Caki2 (cell line): Measurements from ENCODE around the gene SPAG8. TPM values are rescaled to one million over a fixed set of nuclear protein-coding genes. Genes with fewer than 3 reads are reported as not detected.
A peak's percentile ranks its signal among the peaks of the same experiment; 100 is the strongest.

ENCODE experiments used
- DNase-seq: peaks from one replicate; pipeline ENCODE4 v3.0.0-alpha.2; 2015; ENCODE audit warnings: low read depth
- in situ Hi-C: cut with HindIII; loops from 2 replicates; pipeline ENCODE4 v1.10.0; 2016; ENCODE audit warnings: low sequenced_read_pairs, low pct_unique_long_range_greater_than_20kb, mixed read lengths
- total RNA-seq: library from RNA; depleted of rRNA; stranded (reverse); fragments of >200 nt; shearing (Covaris generic); gene quantifications from 2 replicates; pipeline ENCODE4 v1.2.3, GENCODE V29; 2014; ENCODE audit warnings: low replicate concordance

Gene SPAG8
- total RNA-seq, 1 experiment from 2014 or later, result 0.24 TPM

DNA sequence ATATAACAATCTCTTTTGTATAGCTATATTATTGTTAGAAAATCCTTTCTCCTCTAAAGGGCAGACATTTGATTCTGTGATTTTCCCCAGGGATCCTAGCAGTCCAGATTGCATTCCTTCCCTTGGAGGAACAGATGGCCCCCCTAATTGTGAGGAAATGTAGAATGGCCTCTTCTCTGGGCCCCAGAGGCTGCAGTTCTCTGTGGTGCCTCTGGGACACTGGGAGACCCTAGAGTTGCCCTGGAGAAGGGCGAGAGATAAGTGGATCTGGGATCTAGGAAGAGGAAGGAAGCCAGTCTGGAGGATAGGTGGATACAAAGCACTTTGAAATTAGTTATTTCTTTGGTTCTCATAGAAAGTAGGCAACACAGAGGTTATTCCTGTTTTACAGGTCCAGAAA, 4.6 kb upstream of the SPAG8 start:
- in situ Hi-C loops, result no loop called here
- DNase-seq, result no peak

DNA sequence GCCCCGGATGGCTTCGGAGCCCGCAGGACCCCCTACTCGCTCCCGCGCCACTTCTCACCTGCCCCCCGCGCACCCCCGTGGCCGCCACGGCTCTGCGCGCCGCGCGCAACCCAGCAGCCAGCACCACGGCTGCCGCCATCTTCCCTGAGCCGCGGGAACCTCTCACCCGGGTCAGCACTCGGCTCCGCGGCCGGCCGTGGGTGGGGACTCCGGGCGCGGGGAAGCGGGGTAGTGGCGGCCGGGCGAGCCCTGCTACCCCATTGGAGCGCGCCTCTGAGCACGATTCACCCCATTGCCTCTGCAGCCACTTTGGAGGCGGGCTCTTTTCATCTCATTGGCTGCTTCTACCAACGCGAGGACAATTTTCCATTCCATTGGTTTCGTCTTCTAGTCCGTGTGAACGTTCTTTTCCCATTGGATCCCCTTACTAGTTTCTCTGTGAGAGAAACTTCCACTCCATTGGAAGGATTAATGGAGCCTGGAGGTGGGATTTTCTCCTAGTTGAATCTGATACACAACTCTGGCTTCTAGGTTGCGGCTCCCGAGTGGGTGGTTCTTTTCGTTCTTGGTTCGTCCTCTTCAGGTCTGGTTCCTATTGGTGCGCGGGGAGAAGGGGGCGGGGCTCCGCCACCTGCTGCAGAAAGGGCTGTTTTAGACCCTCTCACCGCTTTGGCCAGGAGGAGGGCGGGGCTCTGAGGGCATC, 2.9 kb upstream of the SPAG8 start, which contains the start of gene HINT2:
TSS of gene HINT2 (minus strand) at position 202 of the 703 bp plus-strand sequence. CDS start at position 139, 63 bp downstream.
- in situ Hi-C loops, result no loop called here

DNA sequence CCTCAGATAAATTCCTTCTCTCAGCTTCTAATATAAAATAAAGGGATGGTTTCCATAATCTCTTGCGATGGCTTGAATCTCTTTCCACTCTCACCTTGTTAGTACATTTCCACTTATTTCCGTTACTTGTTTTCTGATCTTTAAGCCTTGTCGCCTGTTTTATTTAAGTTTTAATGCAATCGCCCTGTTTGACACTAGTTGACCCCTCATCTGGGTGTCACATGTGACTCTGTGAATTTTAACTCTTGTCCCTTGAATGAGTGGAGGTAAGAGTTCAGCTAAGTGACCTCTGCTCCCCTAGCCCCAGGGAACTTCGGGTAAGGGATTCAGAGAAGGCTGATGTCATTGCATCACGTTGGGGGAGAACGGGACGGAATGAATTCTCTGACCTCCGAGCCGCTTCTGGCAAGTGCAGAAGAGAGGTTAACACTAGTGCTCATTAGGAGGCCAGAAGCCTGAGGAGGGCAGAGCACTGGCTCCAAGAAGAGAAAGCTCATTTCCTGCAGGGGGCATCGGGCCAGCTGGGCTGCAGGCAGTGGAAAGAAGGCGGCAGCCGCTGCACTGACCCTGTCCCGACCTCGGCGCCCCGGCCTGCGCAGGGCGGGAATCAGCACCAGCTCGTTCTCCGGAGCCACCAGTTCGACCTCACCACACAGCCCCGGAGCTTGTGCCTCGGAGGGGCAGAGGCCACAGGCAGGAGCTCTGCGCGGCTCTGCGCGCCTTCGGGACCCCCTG, 2.2 kb upstream of the SPAG8 start:
- in situ Hi-C loops, result no loop called here
- peak; percentile 65 for DNase-seq

More for the DNA sequence above, 2.9 kb upstream of the SPAG8 start, which contains the start of gene HINT2:
- DNase-seq, result peak; percentile 97

DNA sequence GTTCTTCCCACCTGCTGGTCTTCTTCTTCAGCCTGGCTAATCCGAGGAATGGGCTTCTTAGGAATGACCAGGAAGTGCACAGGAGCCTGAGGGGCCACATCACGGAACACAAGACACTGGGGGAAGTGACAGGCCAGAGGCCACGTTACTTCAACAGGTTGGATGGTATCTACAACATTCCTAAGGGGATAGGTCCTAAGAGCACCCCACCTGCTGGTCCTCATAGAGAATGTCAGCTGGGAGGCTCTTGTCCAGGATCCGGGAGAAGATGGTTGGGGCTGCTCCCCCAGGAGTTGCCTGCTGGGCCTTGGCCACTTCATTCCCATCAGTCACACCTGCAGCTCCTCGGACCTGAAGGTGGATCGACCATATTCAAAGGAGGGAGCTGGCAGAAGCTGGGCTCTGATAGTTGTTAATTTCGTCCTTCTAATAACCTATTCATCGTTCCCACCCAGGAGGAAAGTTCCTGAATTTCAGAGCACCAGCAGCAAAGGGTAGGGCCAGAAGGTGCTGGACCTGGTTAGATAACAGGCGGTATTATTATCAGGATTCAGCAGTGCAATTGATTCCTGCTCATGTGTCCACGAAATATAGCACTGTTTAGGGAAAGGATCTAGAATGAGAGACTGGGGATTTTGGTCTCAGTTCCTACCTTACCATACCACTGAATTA, 1.5 kb upstream of the SPAG8 start:
- no peak for DNase-seq
- in situ Hi-C loops, result no loop called here

DNA sequence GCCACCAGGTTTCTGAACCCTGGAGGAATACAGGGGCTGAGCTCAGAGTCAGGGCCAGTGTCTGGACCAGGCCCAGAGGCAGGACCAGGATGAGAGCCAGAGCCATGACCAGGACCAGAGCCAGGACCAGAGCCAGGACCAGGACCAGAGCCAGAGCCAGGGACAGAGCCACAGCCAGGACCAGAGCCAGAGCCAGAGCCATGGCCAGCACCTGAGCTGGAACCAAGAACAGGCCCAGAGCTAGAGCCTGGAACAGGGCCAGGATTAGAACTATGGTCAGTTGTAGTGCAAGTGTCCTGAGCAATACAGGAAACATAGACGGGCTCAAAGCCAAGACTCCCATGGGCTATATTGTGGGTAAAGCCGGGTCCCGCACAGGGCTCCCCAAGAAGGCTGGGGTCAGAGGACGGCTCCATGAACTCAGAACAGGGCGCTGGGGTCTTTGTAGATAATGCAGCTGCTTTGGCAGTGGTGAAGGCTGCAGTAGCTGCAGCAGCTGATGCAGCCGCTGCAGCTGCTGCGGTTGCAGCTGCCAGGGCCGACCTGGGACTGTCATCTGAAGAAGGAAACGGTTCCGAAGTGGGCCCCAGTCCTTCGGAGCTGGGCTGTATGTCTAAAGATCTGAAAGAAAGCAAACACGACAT, 559 bp downstream of the SPAG8 start:
- no peak for DNase-seq
- in situ Hi-C loops, result no loop called here

DNA sequence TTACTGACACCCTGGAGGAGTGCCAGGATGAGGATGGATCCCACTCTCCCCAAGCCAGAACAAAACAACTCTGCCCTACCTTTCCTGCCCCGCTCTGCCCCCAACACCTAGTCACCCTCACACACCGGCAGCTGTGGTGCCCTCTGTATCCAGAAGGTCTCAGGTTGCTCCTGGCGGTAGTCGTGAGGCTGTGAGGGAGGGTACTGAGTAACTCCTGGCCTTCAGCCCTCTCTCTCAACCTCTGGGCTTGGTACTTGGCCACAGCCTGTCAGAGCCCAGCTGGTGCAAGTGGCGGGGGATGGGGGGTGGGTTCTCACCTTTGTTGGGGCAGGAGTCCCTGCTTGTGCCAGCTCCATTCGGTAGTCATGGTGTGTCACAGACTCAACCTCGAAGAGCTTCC, 1.9 kb downstream of the SPAG8 start:
- DNase-seq, result no peak
- in situ Hi-C loops, result no loop called here

DNA sequence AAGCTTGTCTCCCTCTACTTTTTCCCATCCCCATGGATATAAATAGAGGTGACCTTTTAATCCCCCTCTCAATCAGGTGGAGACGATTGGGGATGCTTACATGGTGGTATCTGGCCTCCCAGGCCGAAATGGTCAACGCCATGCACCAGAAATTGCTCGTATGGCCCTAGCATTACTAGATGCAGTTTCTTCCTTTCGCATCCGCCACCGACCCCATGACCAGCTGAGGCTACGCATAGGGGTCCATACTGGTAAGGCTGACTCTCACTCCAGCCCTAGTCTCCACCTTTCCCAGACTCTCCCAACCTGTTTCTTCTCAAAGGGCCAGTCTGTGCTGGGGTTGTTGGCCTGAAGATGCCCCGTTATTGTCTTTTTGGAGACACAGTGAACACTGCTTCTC, 3.6 kb downstream of the SPAG8 start:
- DNase-seq, result no peak
- in situ Hi-C loops, result no loop called here

DNA sequence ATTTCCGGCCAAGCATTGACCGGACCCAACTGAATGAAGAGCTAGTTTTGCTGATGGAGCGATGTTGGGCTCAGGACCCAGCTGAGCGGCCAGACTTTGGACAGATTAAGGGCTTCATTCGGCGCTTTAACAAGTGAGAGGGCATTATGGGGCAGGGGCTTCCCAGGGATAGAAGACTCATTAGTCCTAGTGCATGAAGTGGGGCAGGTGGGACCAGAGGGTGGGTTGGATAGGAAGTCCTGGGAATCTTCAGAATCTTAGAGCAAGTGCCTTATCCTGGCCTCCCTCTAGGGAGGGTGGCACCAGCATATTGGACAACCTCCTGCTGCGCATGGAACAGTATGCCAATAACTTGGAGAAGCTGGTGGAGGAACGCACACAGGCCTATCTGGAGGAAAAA, 6.0 kb downstream of the SPAG8 start:
- in situ Hi-C loops, result no loop called here
- DNase-seq, result no peak

DNA sequence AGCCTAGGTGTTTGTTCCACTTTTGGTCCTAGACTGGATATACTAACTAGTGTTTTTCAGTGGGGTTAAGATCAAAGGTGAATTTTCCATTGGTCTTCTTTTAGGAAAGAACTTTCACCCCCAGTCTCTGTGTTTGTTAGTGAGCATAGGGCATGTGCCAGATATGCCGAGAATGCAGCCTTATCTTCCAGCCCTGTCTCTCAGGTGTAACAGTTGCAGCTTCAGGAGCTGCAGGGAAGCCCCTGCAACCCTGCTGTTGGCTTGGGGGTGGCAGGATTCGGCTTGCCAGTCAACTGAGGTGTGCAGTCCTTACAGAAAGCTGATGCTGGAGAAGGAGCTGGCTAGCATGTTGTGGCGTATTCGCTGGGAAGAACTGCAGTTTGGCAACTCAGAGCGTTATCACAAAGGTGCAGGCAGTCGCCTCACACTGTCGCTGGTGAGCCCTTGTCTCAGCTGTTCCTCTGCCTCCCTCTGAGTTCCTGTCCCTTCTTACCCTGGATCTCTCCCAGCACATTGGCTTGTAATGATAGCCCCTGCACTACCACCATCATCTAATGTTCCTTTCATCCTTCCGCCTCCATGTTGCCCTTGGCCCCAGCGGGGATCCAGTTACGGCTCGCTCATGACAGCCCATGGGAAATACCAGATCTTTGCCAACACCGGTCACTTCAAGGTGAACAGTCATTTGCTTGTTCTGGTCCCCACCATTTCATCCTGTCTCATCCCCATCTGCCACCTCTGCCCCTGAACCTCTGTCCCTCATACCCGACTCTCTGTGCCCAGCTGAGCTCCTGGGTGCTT, 10.5 kb downstream of the SPAG8 start:
- in situ Hi-C loops, result no loop called here
- no peak for DNase-seq

DNA sequence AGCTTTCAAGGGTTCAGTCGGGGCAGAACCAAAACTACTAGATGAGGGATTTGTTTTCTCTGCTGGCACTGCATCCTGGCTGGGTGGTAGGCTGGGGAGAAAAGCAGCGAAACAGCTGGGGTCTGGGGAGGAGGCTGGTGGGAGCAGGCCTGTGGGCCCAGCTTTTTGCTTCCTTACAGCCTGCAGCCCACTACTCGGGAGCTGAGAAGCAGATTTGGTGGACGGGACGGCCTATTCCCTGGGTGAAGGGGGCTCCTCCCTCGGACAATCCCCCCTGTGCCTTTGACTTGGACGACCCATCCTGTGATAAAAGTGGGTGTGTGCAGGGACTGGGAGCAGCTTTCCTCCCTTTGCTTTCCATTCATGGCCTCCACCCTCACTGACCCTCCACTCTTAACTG, 11.5 kb downstream of the SPAG8 start:
- in situ Hi-C loops, result no loop called here
- no peak for DNase-seq

DNA sequence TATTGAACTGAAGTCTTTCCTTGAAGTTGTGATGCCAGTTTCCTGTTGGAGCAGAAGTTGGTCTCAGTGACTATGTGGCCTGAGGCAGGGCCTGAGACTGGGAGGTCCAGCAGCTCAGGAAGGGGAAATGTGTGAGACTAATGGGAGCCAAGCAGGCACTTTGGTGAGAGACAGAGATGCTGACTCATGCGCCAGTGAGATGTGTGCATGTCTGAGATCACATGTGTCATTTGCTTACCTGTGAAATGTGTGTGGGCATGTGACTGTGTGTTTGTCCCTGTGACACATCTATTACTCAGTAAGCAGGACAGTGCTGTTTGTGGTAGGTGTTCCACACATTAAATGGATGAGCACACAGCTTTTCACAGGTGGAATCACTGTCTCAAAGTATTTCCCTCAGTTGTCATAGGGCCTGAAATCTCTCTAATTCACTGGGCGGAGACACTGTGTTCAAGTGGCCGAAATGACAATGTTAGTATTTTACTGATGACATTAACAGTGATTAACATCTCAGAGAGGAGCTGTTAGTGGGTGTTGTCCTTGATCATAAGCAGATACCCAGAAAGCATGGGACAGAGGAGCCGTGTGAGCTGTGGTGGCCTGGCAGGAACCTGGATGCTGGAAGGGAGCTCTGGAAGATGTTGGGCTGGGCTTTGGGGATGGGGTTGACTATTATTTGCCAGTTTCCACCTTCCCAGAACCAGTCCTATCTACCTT, 13.2 kb downstream of the SPAG8 start:
- in situ Hi-C loops, result no loop called here
- peak; percentile 76 for DNase-seq

DNA sequence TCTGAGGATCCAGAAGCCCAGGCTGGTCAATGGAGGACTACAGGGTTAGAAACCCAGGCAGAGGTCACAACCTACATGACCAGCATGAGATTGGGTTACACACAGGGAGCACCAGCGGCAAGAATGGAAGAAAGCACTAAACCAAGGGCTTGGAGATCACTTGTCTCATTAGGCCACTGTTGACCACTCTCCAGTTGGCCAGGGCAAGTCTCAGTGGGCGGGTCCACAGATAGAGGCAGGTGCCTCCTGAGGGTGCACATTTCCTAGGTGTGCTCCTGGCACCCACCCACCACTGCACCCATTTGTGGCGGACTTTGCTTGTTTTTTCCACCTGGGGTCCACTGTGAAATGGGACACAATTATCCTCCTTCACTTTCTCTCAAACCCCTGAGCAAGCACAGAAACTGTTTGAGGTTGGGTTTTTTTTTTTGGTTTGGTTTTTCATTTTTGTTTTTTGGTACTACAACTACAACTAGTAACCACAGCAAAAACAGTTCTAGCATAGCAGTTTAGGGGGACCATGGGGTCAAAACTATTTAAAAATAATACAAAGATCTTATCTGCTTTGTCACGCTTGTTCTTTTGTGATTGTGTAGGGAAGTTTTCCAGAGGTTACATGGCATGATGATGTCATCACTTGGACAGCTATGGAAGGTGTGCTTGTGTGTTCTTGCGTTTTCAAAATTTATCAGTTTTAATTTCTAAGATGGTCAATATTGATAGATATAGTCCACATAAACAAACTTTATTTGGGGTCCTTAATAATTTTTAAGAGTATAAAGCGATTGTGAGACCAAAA, 14.6 kb downstream of the SPAG8 start:
- in situ Hi-C loops, result no loop called here
- DNase-seq, result no peak

DNA sequence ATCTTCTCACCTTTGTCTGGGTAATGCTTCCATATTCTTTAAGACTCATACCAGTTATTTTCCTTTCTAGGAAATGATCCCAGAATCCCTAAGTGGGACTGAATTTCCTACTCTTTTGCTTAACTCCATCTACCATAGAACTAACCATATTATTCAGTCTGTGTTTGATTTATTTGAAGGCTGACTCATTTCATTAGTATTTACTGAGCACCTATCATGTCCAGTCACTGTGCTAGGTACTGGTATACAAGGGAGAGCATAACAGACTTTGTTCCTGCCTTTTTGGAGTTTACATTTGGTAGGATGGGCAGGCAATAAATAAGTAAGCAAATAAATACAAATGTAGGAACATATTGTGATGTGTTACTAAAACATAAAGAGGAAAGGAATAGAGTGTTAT, 16.4 kb downstream of the SPAG8 start:
- in situ Hi-C loops, result no loop called here
- DNase-seq, result no peak

DNA sequence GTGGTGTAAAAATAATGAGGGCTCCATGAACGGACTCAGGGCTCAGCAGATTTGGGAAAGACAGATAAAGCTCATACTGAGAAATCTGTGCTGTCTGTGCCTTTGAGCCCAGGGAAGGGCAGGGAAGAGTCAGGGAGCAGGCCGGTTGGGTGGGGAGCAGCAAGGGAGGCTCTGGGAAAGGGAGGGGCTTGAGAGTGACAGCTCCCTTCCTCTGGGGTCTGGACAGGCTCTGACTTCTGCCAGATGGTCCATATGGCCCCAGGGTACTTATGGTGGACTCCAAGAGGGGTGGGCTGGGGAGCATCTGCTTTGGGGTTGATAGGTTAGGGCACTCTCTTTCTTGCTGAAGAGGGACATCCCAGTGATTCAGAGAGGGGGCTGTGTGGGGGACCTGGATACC, 18.6 kb downstream of the SPAG8 start:
- no peak for DNase-seq
- in situ Hi-C loops, result no loop called here

DNA sequence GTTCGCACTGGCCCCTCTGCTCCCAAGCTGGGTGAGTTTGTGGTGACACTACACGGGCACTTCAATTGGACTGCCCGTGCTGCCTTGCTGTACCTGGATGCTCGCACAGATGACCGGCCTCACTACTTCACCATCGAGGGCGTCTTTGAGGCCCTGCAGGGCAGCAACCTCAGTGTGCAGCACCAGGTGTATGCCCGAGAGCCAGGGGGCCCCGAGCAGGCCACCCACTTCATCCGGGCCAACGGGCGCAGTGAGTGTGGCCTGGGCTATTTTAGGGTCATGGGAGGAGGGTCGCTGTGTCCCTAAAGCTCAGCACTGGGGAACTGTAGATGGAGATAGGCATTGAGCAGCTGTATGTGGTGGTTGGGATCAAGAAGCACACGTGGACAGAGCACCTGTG, 19.2 kb downstream of the SPAG8 start:
- DNase-seq, result no peak
- in situ Hi-C loops, result no loop called here

DNA sequence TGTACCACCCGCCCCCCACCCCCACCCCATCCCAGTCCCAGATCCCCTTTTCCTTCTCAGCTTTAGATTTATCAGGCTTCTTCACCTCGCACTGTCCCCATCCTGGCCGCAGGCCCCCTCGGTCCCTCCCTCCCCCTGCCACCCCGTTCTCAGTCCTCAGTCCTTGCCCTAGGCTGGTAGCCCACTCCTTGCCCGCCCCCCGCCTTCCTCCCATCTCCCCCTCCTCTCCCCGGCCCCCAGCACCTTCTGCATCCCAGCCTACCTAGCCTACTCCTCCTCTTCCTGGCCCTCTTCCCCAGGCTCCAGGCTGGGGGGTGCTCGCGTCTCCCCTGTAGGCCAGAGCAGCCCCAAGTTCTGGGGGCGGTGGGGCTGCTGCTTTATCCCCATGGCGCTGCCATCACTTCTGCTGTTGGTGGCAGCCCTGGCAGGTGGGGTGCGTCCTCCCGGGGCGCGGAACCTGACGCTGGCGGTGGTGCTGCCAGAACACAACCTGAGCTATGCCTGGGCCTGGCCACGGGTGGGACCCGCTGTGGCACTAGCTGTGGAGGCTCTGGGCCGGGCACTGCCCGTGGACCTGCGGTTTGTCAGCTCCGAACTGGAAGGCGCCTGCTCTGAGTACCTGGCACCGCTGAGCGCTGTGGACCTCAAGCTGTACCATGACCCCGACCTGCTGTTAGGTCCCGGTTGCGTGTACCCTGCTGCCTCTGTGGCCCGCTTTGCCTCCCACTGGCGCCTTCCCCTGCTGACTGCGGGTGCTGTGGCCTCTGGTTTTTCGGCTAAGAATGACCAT, 19.8 kb downstream of the SPAG8 start:
- in situ Hi-C loops, result no loop called here
- DNase-seq, result no peak
